Esophagus muscularis mucosa (tissue), 3 donors: ENCODE results near the gene CHL1.

Experiments used
- POLR2A ChIP-seq: fragments of 450-650 bp; IDR thresholded peaks from one replicate; pipeline ENCODE4 v1.6.1; 2017; ENCODE audit warnings: antibody characterized with exemption, moderate library complexity, mild to moderate bottlenecking, low read depth
- TF ChIP-seq, protein P1 (sequence below), 3 experiments: fragments of 200-600 bp in 2 of 3; fragments of 450-650 bp in 1 of 3; sonication (generic) in 2 of 3; IDR thresholded peaks; one replicate each; pipeline ENCODE4 v1.5.1; 2017 to 2019; ENCODE audit warnings: antibody characterized with exemption in 3 of 3, mild to moderate bottlenecking in 2 of 3, moderate library complexity in 1 of 3

DNA sequence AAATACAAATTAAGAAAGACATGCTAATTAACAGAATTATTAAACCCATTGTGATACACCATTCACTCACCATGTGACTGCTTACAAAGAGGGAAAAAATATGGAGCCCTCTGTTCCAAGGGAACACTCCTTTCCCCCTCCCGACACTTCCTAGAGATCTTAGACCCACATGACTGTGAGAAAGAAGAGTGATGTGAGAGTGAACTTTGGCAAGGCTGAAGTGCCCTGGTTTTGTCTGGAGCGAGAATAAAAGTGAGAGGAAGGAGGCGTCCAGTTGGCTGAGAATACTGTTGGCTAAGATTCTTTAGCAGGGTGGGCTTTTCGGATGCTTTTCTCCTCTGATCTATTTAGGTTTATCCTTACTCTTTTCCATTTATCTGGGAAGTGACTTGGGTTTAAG, 14.1 kb downstream of the CHL1 start:
- no peak for TF ChIP-seq POLR2A
- TF ChIP-seq, protein P1, sequence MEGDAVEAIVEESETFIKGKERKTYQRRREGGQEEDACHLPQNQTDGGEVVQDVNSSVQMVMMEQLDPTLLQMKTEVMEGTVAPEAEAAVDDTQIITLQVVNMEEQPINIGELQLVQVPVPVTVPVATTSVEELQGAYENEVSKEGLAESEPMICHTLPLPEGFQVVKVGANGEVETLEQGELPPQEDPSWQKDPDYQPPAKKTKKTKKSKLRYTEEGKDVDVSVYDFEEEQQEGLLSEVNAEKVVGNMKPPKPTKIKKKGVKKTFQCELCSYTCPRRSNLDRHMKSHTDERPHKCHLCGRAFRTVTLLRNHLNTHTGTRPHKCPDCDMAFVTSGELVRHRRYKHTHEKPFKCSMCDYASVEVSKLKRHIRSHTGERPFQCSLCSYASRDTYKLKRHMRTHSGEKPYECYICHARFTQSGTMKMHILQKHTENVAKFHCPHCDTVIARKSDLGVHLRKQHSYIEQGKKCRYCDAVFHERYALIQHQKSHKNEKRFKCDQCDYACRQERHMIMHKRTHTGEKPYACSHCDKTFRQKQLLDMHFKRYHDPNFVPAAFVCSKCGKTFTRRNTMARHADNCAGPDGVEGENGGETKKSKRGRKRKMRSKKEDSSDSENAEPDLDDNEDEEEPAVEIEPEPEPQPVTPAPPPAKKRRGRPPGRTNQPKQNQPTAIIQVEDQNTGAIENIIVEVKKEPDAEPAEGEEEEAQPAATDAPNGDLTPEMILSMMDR (IDR thresholded peaks at IDR 0.05): no peak
